Chondrocyte (in vitro differentiated cells): ENCODE data around the gene SPG11. TPM values are rescaled to one million over a fixed set of nuclear protein-coding genes. Genes with fewer than 3 reads are reported as not detected.
"Not testable (repeated sequence)": the region's sequence is repeated elsewhere in the genome, so short reads cannot be mapped to it uniquely, and the experiment has no call there.

ENCODE experiments used
- DNase-seq: peaks from one replicate; pipeline ENCODE4 v3.0.0; 2021; ENCODE audit warnings: mixed read lengths, low spot score
- H3K27ac Mint-ChIP-seq: one replicate; pipeline ENCODE4 v1.8.0; 2021; ENCODE audit warnings: mild to moderate bottlenecking, moderate library complexity, mixed read lengths; ENCODE audit not compliant: unreplicated experiment
- H3K27me3 Mint-ChIP-seq: 2 replicates; pipeline ENCODE4 v1.8.0; 2021; ENCODE audit warnings: low read depth, mixed read lengths
- H3K36me3 Mint-ChIP-seq: 2 replicates; pipeline ENCODE4 v1.8.0; 2021; ENCODE audit warnings: low read depth, mixed read lengths
- H3K4me1 Mint-ChIP-seq: 2 replicates; pipeline ENCODE4 v1.8.0; 2021; ENCODE audit warnings: low read depth, mild to moderate bottlenecking, mixed read lengths
- H3K4me3 Mint-ChIP-seq: one replicate; pipeline ENCODE4 v1.8.0; 2021; ENCODE audit warnings: mild to moderate bottlenecking, moderate library complexity, mixed read lengths; ENCODE audit not compliant: unreplicated experiment
- H3K9me3 Mint-ChIP-seq: 2 replicates; pipeline ENCODE4 v1.8.0; 2021; ENCODE audit warnings: low read depth, mixed read lengths
- total RNA-seq: library from RNA; stranded (reverse); gene quantifications from 3 replicates; pipeline ENCODE4 v1.2.1, GENCODE V29; 2021
- TF ChIP-seq, protein P1 (sequence below): fragments of 200-600 bp; sonication (generic); IDR thresholded peaks from 2 replicates; pipeline ENCODE4 v1.5.0; 2021; ENCODE audit warnings: antibody characterized with exemption, mild to moderate bottlenecking, moderate library complexity

Gene SPG11
- total RNA-seq, 1 donor from 2014 or later = 45.4 TPM

DNA sequence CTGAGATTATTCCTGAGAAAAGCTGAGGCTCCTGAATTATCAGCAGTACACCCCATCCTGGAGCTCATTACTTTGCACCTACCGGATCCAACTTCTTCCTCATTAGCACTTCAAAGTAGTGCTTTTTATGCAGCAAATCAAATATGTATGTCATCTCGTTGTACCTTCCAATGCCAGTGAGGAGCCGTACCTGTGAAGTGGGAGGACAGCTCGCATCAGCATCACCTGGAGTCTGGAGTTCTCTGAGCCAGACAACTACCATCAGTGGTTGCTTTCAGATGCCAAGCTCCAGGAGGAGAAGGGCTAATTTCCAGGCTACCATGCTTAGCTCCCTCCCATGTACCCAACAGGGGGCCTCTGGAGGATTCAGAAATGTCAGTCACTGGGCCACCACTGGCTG is 94.1 kb downstream of the SPG11 start:
- H3K27me3 Mint-ChIP-seq = no peaks in the 10 kb centered on the region
- TF ChIP-seq, protein P1, sequence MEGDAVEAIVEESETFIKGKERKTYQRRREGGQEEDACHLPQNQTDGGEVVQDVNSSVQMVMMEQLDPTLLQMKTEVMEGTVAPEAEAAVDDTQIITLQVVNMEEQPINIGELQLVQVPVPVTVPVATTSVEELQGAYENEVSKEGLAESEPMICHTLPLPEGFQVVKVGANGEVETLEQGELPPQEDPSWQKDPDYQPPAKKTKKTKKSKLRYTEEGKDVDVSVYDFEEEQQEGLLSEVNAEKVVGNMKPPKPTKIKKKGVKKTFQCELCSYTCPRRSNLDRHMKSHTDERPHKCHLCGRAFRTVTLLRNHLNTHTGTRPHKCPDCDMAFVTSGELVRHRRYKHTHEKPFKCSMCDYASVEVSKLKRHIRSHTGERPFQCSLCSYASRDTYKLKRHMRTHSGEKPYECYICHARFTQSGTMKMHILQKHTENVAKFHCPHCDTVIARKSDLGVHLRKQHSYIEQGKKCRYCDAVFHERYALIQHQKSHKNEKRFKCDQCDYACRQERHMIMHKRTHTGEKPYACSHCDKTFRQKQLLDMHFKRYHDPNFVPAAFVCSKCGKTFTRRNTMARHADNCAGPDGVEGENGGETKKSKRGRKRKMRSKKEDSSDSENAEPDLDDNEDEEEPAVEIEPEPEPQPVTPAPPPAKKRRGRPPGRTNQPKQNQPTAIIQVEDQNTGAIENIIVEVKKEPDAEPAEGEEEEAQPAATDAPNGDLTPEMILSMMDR = no peak
- no peak for DNase-seq
- H3K4me3 Mint-ChIP-seq = no peak overlapping the region
- H3K36me3 Mint-ChIP-seq = peaks cover 24% of the 10 kb centered on the region
- peaks cover 6% of the 10 kb centered on the region for H3K4me1 Mint-ChIP-seq
- no peak overlapping the region for H3K27ac Mint-ChIP-seq
- no peaks in the 10 kb centered on the region for H3K9me3 Mint-ChIP-seq

DNA sequence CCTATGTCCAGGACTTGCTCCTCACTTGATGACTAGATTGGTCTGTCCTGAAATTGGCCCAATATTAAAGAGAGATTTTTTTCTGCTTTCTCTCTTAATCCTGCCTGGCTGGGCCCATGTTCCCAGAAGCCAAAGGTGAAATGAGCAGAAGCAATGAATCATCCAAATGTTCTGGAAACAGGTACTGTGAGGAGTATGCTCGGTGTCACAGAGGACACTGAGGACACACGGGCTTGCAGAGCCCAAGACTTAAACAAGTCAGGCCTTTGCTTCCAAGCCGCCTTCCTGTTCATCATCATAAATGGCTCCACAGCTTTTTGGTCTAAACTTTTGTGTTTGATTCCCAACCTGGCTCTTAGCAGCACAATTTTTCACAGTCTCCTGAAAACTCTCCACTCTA is 95.1 kb downstream of the SPG11 start:
- Mint-ChIP-seq H3K27me3 (no peaks in the 10 kb centered on the region), H3K9me3 (no peaks in the 10 kb centered on the region), H3K27ac (no peak overlapping the region), H3K4me1 (peaks cover 6% of the 10 kb centered on the region), H3K36me3 (peaks cover 31% of the 10 kb centered on the region), H3K4me3 (no peak overlapping the region)
- TF ChIP-seq, protein P1 = no peak
- DNase-seq = no peak

DNA sequence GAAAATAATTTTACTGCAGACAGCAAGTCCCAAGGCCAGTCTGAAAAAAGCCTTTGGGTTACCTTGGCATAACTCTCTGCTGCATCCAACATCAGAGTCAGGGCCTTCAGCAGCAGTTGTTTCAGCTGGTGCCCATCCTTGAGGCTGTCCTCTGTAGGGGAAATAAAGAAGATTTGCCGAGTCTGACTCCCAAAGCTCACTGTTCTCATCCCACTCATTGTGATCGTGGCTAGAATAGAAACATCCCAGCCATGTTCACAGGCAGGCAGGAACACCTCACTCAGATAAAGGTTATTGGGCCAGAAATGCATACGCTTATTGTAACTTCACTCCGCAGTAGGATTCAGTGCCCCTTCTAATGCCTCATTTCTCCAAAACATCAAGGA is 97.3 kb downstream of the SPG11 start:
- TF ChIP-seq, protein P1 = no peak
- Mint-ChIP-seq H3K27ac (no peak overlapping the region), H3K4me1 (peaks cover 6% of the 10 kb centered on the region), H3K36me3 (peaks cover 35% of the 10 kb centered on the region), H3K9me3 (no peaks in the 10 kb centered on the region), H3K4me3 (no peak overlapping the region), H3K27me3 (no peaks in the 10 kb centered on the region)
- no peak for DNase-seq

DNA sequence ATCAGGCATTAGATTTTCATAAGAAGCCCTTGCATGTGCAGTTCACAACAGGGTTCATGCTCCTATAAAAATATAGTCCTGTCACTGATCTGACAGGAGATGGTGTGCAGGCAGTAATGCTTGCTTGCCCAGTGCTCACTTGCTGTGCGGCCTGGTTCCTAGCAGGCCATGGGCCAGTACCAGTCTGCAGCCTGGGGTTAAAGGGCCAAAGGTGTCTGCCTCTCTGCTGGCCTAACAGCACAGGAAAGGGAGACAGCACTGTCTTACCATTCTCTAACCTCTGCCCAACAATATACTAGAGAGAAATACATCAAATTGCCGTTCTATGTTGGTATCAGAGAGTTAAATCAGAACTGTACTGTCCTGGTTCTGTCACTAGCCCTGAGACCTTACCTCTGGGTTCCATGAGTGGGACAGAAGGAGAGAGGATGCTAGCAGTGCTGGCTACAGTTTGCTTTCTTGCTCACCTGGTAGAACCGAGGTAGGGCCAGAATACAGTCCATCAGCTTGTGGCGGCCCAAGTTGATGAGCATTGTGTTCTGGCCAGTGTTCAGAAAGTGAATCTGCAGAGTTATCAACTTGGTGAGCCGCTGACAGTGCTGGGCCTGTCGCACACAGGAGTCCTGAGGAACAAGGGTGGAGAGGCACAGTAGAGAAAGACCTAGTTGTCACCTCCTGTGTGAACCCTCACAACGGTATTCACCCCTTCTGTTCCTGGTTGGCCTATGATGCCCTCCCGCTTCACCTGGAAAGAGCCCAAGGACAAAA is 97.9 kb downstream of the SPG11 start:
- TF ChIP-seq, protein P1 = no peak
- peaks cover 36% of the 10 kb centered on the region for H3K36me3 Mint-ChIP-seq
- no peak for DNase-seq
- H3K4me3 Mint-ChIP-seq = no peak overlapping the region
- no peaks in the 10 kb centered on the region for H3K27me3 Mint-ChIP-seq
- H3K4me1 Mint-ChIP-seq = peaks cover 6% of the 10 kb centered on the region
- H3K9me3 Mint-ChIP-seq = no peaks in the 10 kb centered on the region
- H3K27ac Mint-ChIP-seq = no peak overlapping the region

DNA sequence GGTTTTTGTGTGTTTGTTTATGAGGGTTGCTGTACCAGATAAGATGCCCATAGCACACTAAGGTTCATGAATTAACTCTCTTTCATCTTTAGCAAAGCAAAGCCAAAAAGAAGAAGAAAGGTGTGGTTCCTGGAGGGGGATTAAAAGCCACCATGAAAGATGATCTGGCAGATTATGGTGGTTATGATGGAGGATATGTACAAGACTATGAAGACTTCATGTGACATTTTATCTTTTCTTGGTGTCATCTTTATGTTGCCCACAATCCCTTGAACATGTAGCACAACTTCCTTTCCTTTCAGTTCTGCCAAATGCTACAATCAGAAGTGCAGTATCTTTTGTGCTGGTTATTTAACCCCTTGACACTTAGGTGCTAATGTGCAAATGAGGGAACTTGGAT is 102.5 kb downstream of the SPG11 start:
- not testable (repeated sequence) for H3K27ac Mint-ChIP-seq, H3K4me1 Mint-ChIP-seq, H3K27me3 Mint-ChIP-seq, H3K4me3 Mint-ChIP-seq, DNase-seq, H3K9me3 Mint-ChIP-seq
- peaks cover 42% of the 10 kb centered on the region for H3K36me3 Mint-ChIP-seq
